Kidney (tissue), 14 donors: ENCODE data around the gene KCNC3. TPM values are rescaled to one million over a fixed set of nuclear protein-coding genes. Genes with fewer than 3 reads are reported as not detected.

Experiments used
- DNase-seq, 5 donors: peaks; one replicate each; pipeline ENCODE4 v3.0.0-alpha.2; 2013 to 2020
- FAIRE-seq: peaks from 2 replicates; lab custom pipeline; 2012; peaks lifted over from hg19 to GRCh38; lab: Jason Lieb, UNC
- H3K27ac ChIP-seq, 2 donors: one replicate each; pipeline ENCODE4 v1.7.0; 2013; ENCODE audit warnings: low read depth in 2 of 2, low read length in 2 of 2, inconsistent platforms in 1 of 2
- H3K27me3 ChIP-seq: one replicate; pipeline ENCODE4 v1.7.1; 2013; ENCODE audit warnings: low read length, inconsistent platforms; ENCODE audit not compliant: control insufficient read depth, insufficient read depth
- H3K36me3 ChIP-seq, 3 donors: one replicate each; pipeline versions ENCODE4 v1.7.0 to v1.7.1; 2013; ENCODE audit warnings: low read length in 3 of 3, control low read depth in 1 of 3, inconsistent platforms in 1 of 3; ENCODE audit not compliant: insufficient read depth in 3 of 3, control insufficient read depth in 2 of 3
- H3K4me1 ChIP-seq, 3 donors: one replicate each; pipeline versions ENCODE4 v1.7.0 to v1.7.1; 2013; ENCODE audit warnings: low read length in 3 of 3, inconsistent platforms in 1 of 3, low read depth in 1 of 3; ENCODE audit not compliant: control insufficient read depth in 2 of 3, insufficient read depth in 2 of 3
- H3K4me3 ChIP-seq, 3 donors: one replicate each; pipeline versions ENCODE4 v1.7.0 to v1.8.1; 2013; ENCODE audit warnings: low read length in 3 of 3, control low read depth in 1 of 3, inconsistent platforms in 1 of 3
- H3K9ac ChIP-seq, 3 donors: one replicate each; pipeline versions ENCODE4 v1.7.0 to v1.7.1; 2013; ENCODE audit warnings: low read length in 3 of 3, control low read depth in 1 of 3, inconsistent platforms in 1 of 3
- H3K9me3 ChIP-seq, 3 donors: one replicate each; pipeline versions ENCODE4 v1.7.0 to v1.7.1; 2013; ENCODE audit warnings: low read length in 3 of 3, control low read depth in 1 of 3, inconsistent platforms in 1 of 3; ENCODE audit not compliant: control insufficient read depth in 2 of 3, insufficient read depth in 1 of 3
- intact Hi-C: fragments of 100-400 bp; cut with DNase I; formaldehyde crosslinking; loops from one replicate; pipeline ENCODE4 v1.11.1; 2022
- polyA plus RNA-seq: library from polyadenylated mRNA; stranded (reverse); fragments of 350-450 nt; fragmentation: Illumina TruSeq; extraction: RNeasy Lipid Tissue Mini Kit (QIAGEN cat#74804); gene quantifications from one replicate; pipeline ENCODE4 v1.2.3, GENCODE V29; 2014; ENCODE audit warnings: low read depth, low replicate concordance; ENCODE audit not compliant: insufficient read depth
- total RNA-seq: library from RNA; stranded (reverse); fragmentation: NEBNext Ultra II Directional; extraction: Animal tissue kit (Norgen Biotek cat#: 25700); gene quantifications from one replicate; pipeline ENCODE4 v1.2.1, GENCODE V29; 2021
- TF ChIP-seq, protein P1 (sequence below): IDR thresholded peaks from 3 replicates; pipeline ENCODE4 v1.5.1; 2012; ENCODE audit warnings: mild to moderate bottlenecking, moderate library complexity, borderline replicate concordance; ENCODE audit not compliant: insufficient read depth; ENCODE audit errors: extremely low read depth
- donor health status: control.
- donor health status: control.
- donor health status: control.
- donor health status: control.
- donor health status: control.
- donor health status: DM: yes; HTN: yes; CAD: no.
- donor health status: Normal renal cell carcinoma (clear cell type).

Gene KCNC3
- total and polyA plus RNA-seq, 2 donors from 2014 or later: 9.1 to 31.0 TPM

DNA sequence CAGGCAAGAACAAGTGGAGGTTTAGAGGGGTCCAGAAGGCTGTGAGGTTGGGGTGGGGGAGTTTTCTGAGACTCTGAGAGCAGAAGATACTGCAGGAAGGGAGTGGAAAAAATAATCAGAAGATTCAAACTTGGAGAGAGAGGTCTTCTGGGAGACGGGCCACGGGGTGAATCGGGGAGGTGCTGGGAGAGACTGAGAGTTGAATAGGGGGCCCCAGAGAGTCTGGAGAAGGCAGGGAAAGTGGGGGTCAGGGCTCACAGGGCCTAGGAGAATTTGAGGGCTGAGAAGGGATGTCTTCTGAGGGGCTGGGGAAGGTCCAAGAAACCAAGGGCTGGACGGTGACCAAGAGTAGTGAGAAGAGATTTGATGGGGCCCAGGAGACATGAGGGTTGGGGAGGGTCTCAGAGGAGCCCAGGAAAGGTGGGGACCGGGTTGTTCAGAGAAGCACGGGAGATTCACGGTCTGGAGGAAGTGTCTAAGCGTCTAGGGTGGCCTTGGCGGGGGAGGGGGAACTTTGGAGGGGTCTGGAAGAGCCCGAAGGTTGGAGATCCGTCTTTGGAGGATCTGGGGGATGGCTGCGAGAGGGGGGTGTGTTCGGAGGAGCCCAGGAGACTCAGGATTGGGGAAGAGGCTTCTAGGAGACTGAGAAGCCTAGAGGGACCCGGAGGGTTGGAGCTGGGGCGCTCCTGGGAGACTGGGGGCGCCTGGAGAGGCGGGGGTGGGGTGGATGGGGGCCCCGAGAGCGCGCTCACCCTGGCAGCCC is 1.5 kb downstream of the KCNC3 start:
- peaks cover 0 to 24% (median 0%) of the 10 kb centered on the region in 3 donors for H3K4me1 ChIP-seq
- no peak overlapping the region for H3K9ac ChIP-seq
- peaks cover 9% of the 10 kb centered on the region for H3K27me3 ChIP-seq
- H3K4me3 ChIP-seq: peak overlapping the region; percentile 30 to 47 (median 35)
- intact Hi-C loops: no loop called here
- no peak overlapping the region for H3K27ac ChIP-seq
- H3K36me3 ChIP-seq: no peaks in the 10 kb centered on the region
- no peaks in the 10 kb centered on the region for H3K9me3 ChIP-seq
- TF ChIP-seq, protein P1, sequence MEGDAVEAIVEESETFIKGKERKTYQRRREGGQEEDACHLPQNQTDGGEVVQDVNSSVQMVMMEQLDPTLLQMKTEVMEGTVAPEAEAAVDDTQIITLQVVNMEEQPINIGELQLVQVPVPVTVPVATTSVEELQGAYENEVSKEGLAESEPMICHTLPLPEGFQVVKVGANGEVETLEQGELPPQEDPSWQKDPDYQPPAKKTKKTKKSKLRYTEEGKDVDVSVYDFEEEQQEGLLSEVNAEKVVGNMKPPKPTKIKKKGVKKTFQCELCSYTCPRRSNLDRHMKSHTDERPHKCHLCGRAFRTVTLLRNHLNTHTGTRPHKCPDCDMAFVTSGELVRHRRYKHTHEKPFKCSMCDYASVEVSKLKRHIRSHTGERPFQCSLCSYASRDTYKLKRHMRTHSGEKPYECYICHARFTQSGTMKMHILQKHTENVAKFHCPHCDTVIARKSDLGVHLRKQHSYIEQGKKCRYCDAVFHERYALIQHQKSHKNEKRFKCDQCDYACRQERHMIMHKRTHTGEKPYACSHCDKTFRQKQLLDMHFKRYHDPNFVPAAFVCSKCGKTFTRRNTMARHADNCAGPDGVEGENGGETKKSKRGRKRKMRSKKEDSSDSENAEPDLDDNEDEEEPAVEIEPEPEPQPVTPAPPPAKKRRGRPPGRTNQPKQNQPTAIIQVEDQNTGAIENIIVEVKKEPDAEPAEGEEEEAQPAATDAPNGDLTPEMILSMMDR: no peak
- DNase-seq (peak in 1 of 5 donors; percentile 73), FAIRE-seq (no peak)

DNA sequence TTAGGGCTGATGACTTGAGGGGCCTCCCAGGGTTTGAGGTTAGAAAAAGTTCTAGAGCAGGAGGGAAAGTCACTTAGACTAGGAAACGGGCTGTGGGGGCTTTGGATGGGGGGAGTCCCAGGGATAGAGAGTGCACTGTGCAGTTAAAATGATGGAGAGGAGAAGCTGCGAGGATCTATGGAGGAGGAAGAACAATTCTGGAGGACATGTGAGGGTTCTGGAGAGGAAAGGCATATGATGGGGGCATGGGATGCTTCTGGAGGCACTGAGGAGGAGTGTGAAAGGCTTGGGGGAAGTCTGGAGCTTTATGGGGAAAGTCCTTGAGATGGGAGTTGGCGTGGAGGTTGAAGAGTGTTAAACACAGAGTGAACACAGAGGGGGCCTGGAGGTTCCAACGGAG is 2.2 kb downstream of the KCNC3 start:
- no peaks in the 10 kb centered on the region for H3K36me3 ChIP-seq
- DNase-seq: no peak
- FAIRE-seq: no peak
- H3K4me3 ChIP-seq: peak overlapping the region; percentile 30 to 51 (median 47)
- TF ChIP-seq, protein P1: no peak
- intact Hi-C loops: no loop called here
- peaks cover 0 to 22% (median 0%) of the 10 kb centered on the region in 3 donors for H3K4me1 ChIP-seq
- no peaks in the 10 kb centered on the region for H3K9me3 ChIP-seq
- H3K27ac ChIP-seq: no peak overlapping the region
- peaks cover 9% of the 10 kb centered on the region for H3K27me3 ChIP-seq
- no peak overlapping the region for H3K9ac ChIP-seq

DNA sequence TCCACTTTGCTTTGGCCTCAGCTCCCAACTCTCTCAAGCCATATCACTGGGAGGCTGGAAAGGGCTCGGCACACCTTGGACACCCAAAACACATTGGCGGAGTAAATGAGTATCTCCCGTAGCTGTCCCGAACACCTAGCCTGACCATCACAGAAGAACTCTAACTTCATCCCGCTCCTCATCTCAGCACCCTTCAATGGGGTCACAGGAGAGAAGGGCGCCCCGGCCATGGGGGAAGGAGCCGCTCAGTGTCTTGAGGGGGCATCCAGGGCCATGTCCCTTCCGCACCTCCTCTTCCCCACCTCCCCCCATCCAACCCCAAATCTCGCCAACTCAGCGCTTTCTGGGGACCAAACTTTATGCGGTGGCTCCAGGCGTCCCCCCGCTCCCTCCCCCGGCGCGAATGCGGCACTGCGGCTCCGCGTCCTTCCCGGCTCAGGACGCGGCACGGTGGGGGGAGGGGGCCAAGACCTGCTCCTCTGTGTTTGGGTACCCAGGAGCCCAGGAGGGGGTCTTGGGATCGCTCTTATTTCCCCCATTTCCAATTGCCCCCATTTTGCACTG is 3.0 kb downstream of the KCNC3 start:
- Histone ChIP-seq H3K27me3 (peaks cover 9% of the 10 kb centered on the region), H3K27ac (no peak overlapping the region), H3K4me3 (peak overlapping the region in 2 of 3 donors; percentile 51 to 71), H3K9me3 (no peaks in the 10 kb centered on the region), H3K9ac (no peak overlapping the region), H3K4me1 (peaks cover 0 to 14% (median 0%) of the 10 kb centered on the region in 3 donors), H3K36me3 (no peaks in the 10 kb centered on the region)
- TF ChIP-seq, protein P1: no peak
- intact Hi-C loops: no loop called here
- DNase-seq (peak in 1 of 5 donors; percentile 67), FAIRE-seq (no peak)
